GM19463 (cell line): ENCODE data around the gene GJD3.
"Not testable (repeated sequence)": the region's sequence is repeated elsewhere in the genome, so short reads cannot be mapped to it uniquely, and the experiment has no call there.

Experiments used
- ATAC-seq: cut with Tn5 transposase; IDR thresholded peaks from one replicate; pipeline ENCODE4 v1.9.1; 2021; ENCODE audit warnings: mild to moderate bottlenecking, moderate library complexity; ENCODE audit not compliant: unreplicated experiment

GJD3 gene

GRCh38 chr17:40371261-40371929, 6.9 kb upstream of the GJD3 start:
- no peak for ATAC-seq

- no peak for ATAC-seq
Measured at GRCh38 chr17:40369923-40370322, 5.4 kb upstream of the GJD3 start.

DNA sequence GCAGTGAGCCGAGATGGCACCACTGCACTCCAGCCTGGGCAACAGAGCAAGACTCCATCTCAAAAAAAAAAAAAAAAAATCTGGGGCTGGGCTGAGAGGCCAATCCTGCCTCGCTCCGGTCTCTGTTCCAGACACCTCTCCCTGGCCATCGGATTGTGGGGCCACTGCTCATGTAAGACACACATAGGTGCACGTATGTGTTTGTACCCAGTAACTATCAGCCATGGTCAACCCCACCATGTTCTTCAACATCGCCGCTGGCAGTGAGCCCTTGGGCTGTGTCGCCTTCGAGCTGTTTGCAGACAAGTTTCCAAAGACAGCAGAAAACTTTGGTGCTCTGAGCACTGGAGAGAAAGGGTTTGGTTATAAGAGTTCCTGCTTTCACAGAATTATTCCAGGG, 3.2 kb upstream of the GJD3 start:
- ATAC-seq = not testable (repeated sequence)

GRCh38 chr17:40366861-40367518, 2.5 kb upstream of the GJD3 start:
- no peak for ATAC-seq

GRCh38 chr17:40366076-40366860, 1.7 kb upstream of the GJD3 start:
- no peak for ATAC-seq

GRCh38 chr17:40364906-40365305, 369 bp upstream of the GJD3 start:
- ATAC-seq = no peak

GRCh38 chr17:40363111-40363827, 1.3 kb downstream of the GJD3 start:
- ATAC-seq = peak; percentile 28

DNA sequence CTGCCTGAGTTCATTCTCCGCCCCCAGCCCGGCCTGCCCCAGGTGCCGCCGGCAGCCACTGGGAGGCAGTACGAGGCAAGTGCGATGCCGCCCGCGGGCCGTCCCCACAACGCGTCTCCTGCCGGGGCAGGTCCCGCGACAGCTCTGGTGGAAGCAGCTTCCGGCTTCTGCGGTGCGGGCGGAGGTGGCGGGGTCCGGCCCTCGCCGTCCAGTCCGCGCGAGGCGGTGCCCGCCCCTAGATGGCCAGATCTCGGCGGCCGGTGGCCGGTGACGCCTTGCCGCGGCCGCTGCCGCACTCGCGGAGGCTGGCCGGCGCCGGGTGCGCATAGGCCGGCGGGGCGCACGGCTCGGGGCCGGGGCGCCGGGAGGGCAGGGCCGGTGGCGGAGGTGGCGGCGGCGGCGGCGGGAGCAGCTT, 1.8 kb downstream of the GJD3 start:
- peak; percentile 68 for ATAC-seq

DNA sequence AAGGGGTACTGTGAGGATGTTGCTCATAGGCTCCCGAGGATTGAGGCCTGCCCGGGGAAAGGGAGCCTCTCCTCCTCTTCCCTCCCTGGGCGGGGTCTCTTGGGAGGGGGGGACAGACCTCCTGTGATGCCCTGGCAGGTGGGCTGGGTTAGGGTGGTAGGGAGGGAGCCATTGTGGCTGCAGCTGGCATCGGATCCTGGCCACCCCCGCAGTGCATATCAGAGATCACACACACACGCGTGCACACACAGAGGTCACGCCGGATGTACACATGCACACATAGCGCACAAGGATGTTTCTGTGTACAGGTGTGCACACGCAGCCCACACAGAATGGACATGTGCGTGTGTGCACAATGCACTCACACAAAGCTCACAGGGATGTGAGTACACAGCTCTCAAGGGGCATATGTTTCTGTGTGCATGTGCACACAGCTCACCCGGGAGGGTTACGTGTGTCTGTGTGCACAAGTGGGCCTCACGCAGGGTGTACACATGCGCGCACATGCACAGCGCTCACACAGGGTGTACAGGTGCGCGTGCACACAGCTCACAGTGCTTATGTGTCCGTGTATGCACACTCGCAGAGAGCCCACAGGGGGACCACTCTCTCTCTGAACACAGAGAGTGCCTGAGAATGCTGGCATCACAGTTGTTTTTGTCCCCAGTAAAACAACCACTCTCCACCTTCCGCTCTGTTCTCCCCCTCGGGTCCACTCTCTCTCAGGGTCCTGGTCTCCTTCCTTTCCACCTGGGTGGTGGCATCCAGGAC, 2.4 kb downstream of the GJD3 start:
- no peak for ATAC-seq

- no peak for ATAC-seq
Measured at GRCh38 chr17:40361063-40361924, 3.2 kb downstream of the GJD3 start.

DNA sequence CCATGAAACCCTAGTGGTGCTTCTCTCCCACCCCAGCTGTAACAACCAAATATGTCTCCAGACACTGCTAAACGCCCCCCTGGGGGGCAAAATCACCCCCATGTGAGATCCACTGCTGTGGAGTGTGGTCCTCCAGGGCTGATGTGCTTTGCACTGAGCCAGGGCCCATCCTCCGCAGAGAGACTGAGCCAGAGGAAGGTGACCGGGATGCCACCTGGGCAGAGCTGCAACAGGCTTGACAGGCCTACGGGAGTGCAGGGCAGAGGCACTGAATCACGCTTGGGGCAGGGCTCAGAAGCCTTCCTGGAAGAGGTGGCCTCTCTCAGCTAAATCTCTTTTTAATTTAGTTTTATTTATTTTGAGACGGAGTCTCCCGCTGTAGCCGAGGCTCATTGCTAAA, 4.4 kb downstream of the GJD3 start:
- ATAC-seq = no peak

GRCh38 chr17:40358323-40359038, 6.1 kb downstream of the GJD3 start:
- no peak for ATAC-seq

- ATAC-seq = no peak
Measured at GRCh38 chr17:40356990-40357881, 7.3 kb downstream of the GJD3 start.

DNA sequence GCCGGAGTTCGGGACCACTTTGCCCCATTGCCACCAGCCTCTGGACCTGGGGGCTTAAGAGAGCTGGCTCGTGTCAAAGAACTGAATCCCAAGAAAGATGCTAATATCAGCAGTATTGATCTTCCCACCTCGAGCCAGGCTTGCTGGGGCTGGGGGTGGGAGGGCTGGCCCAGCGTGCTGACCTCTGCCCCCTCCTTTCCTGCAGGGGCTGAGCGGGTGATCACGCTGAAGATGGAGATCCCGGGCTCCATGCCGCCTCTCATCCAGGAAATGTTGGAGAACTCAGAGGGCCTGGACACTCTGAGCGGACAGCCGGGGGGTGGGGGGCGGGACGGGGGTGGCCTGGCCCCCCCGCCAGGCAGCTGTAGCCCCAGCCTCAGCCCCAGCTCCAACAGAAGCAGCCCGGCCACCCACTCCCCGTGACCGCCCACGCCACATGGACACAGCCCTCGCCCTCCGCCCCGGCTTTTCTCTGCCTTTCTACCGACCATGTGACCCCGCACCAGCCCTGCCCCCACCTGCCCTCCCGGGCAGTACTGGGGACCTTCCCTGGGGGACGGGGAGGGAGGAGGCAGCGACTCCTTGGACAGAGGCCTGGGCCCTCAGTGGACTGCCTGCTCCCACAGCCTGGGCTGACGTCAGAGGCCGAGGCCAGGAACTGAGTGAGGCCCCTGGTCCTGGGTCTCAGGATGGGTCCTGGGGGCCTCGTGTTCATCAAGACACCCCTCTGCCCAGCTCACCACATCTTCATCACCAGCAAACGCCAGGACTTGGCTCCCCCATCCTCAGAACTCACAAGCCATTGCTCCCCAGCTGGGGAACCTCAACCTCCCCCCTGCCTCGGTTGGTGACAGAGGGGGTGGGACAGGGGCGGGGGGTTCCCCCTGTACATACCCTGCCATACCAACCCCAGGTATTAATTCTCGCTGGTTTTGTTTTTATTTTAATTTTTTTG, 8.5 kb downstream of the GJD3 start:
- ATAC-seq = no peak

GRCh38 chr17:40355123-40355803, 9.3 kb downstream of the GJD3 start:
- ATAC-seq = no peak
